NCI-H345 (cell line): ENCODE data around the gene AGBL4.
A peak's percentile ranks its signal among the peaks of the same experiment; 100 is the strongest.
"Not testable (repeated sequence)": the region's sequence is repeated elsewhere in the genome, so short reads cannot be mapped to it uniquely, and the experiment has no call there.

Source experiments
- DNase-seq: peaks from one replicate; lab custom pipeline; 2025; lab: John Stamatoyannopoulos, UW

The AGBL4 gene

GRCh38 chr1:49306507-49307070, 717.2 kb downstream of the AGBL4 start:
- no peak for DNase-seq

GRCh38 chr1:49302400-49302799, 721.4 kb downstream of the AGBL4 start:
- not testable (repeated sequence) for DNase-seq

GRCh38 chr1:49298304-49298703, 725.5 kb downstream of the AGBL4 start:
- no peak for DNase-seq

GRCh38 chr1:49297783-49298182, 726.0 kb downstream of the AGBL4 start:
- no peak for DNase-seq

- no peak for DNase-seq
Measured at GRCh38 chr1:49294539-49294938, 729.2 kb downstream of the AGBL4 start.

GRCh38 chr1:49293016-49293415, 730.7 kb downstream of the AGBL4 start:
- DNase-seq, result no peak

- DNase-seq, result not testable (repeated sequence)
Measured at GRCh38 chr1:49257211-49258049, 766.3 kb downstream of the AGBL4 start.

- no peak for DNase-seq
Measured at GRCh38 chr1:49252917-49253316, 770.8 kb downstream of the AGBL4 start.

- DNase-seq, result no peak
Measured at GRCh38 chr1:49251019-49251784, 772.6 kb downstream of the AGBL4 start.

GRCh38 chr1:49240709-49241221, 783.0 kb downstream of the AGBL4 start:
- peak; percentile 1 for DNase-seq

GRCh38 chr1:49234988-49235387, 788.8 kb downstream of the AGBL4 start:
- DNase-seq, result no peak

- no peak for DNase-seq
Measured at GRCh38 chr1:49229555-49229954, 794.2 kb downstream of the AGBL4 start.

- no peak for DNase-seq
Measured at GRCh38 chr1:49226758-49227157, 797.0 kb downstream of the AGBL4 start.

- DNase-seq, result no peak
Measured at GRCh38 chr1:49225464-49225863, 798.3 kb downstream of the AGBL4 start.

GRCh38 chr1:49213301-49213700, 810.5 kb downstream of the AGBL4 start:
- DNase-seq, result no peak

- no peak for DNase-seq
Measured at GRCh38 chr1:49208712-49209111, 815.0 kb downstream of the AGBL4 start.

- DNase-seq, result no peak
Measured at GRCh38 chr1:49204720-49205119, 819.0 kb downstream of the AGBL4 start.

GRCh38 chr1:49200738-49201137, 823.0 kb downstream of the AGBL4 start:
- no peak for DNase-seq

- no peak for DNase-seq
Measured at GRCh38 chr1:49199564-49199963, 824.2 kb downstream of the AGBL4 start.

GRCh38 chr1:49197081-49197480, 826.7 kb downstream of the AGBL4 start:
- no peak for DNase-seq

GRCh38 chr1:49190138-49190537, 833.6 kb downstream of the AGBL4 start:
- DNase-seq, result no peak

- DNase-seq, result no peak
Measured at GRCh38 chr1:49187056-49187455, 836.7 kb downstream of the AGBL4 start.
